H1 (cell line): ENCODE results near the gene RPGR. TPM values are rescaled to one million over a fixed set of nuclear protein-coding genes. Genes with fewer than 3 reads are reported as not detected.

Source experiments
- CTCF ChIA-PET: fragments of 300-600 bp; sonication (Branson Sonifier 250); formaldehyde crosslinking; loops from one replicate; lab custom pipeline; 2021; ENCODE audit not compliant: partially characterized antibody; lab: Charles Lee
- POLR2A ChIA-PET: fragments of 300-600 bp; sonication (Branson Sonifier 250); formaldehyde crosslinking; loops from one replicate; lab custom pipeline; 2021; ENCODE audit warnings: inconsistent platforms; ENCODE audit not compliant: partially characterized antibody; lab: Charles Lee
- DNase-seq, 2 experiments: peaks; one replicate each; pipeline versions ENCODE4 v3.0.0 to v3.0.0-alpha.2; 2010 to 2022; ENCODE audit warnings: low spot score in 2 of 2, low read depth in 1 of 2, mixed read lengths in 1 of 2
- FAIRE-seq: peaks from 2 replicates; lab custom pipeline; 2011; peaks lifted over from hg19 to GRCh38; lab: Jason Lieb, UNC
- H2AFZ ChIP-seq: 2 replicates; pipeline ENCODE4 v1.8.1; 2012; ENCODE audit warnings: low read length, inconsistent platforms
- H2AK5ac ChIP-seq: 2 replicates; pipeline ENCODE4 v1.6.1; 2013; ENCODE audit warnings: low read depth, low read length
- H2BK120ac ChIP-seq: replicated peaks from 2 replicates; pipeline ENCODE3; 2013; ENCODE audit warnings: low read depth, low read length, inconsistent platforms
- H2BK12ac ChIP-seq: 2 replicates; pipeline ENCODE4 v1.6.1; 2013; ENCODE audit warnings: low read depth, low read length
- H2BK15ac ChIP-seq: 2 replicates; pipeline ENCODE4 v1.6.1; 2013; ENCODE audit warnings: low read length
- H2BK20ac ChIP-seq: 2 replicates; pipeline ENCODE4 v1.6.1; 2013; ENCODE audit warnings: low read length
- H2BK5ac ChIP-seq: 2 replicates; pipeline ENCODE4 v1.6.1; 2013; ENCODE audit warnings: low read depth, low read length
- H3K14ac ChIP-seq: 2 replicates; pipeline ENCODE4 v1.6.1; 2013; ENCODE audit warnings: inconsistent platforms; ENCODE audit not compliant: insufficient read length
- H3K18ac ChIP-seq: 2 replicates; pipeline ENCODE4 v1.6.1; 2013; ENCODE audit warnings: low read length; ENCODE audit errors: extremely low read depth
- H3K23ac ChIP-seq: 2 replicates; pipeline ENCODE4 v1.6.1; 2013; ENCODE audit warnings: inconsistent platforms; ENCODE audit not compliant: insufficient read length
- H3K23me2 ChIP-seq: 2 replicates; pipeline ENCODE4 v1.6.1; 2013; ENCODE audit warnings: low read depth, low read length
- H3K27ac ChIP-seq: 2 replicates; pipeline ENCODE4 v1.6.1; 2011; ENCODE audit warnings: low read depth, low read length, inconsistent platforms
- H3K27me3 ChIP-seq, 4 experiments: replicated peaks in 1 of 4; 1 replicate in 1 of 4; 2 replicates in 3 of 4; pipeline versions ENCODE4 v1.6.1 to v1.8.1; 2011 to 2013; ENCODE audit warnings: low read length in 3 of 4, mild to moderate bottlenecking in 3 of 4, inconsistent platforms in 2 of 4, mixed read lengths in 2 of 4, moderate library complexity in 1 of 4; ENCODE audit not compliant: control insufficient read depth in 3 of 4, insufficient read depth in 3 of 4; ENCODE audit errors: extremely low read depth in 1 of 4
- H3K36me3 ChIP-seq, 4 experiments: 2 replicates each; pipeline versions ENCODE4 v1.6.1 to v1.8.1; 2011 to 2013; ENCODE audit warnings: mild to moderate bottlenecking in 4 of 4, low read length in 3 of 4, moderate library complexity in 2 of 4, control low read depth in 1 of 4, inconsistent platforms in 1 of 4; ENCODE audit not compliant: insufficient read depth in 4 of 4, control insufficient read depth in 2 of 4
- H3K4ac ChIP-seq: replicated peaks from 2 replicates; pipeline ENCODE3; 2013; ENCODE audit warnings: low read length, low read depth, mixed read lengths, inconsistent platforms; ENCODE audit not compliant: insufficient read length
- H3K4me1 ChIP-seq, 4 experiments: replicated peaks in 1 of 4; 1 replicate in 1 of 4; 2 replicates in 3 of 4; pipeline versions ENCODE4 v1.6.1 to v1.8.1; 2011 to 2013; ENCODE audit warnings: low read length in 3 of 4, inconsistent platforms in 2 of 4, mixed read lengths in 1 of 4; ENCODE audit not compliant: insufficient read depth in 4 of 4, control insufficient read depth in 3 of 4
- H3K4me2 ChIP-seq, 2 experiments: 2 replicates each; pipeline versions ENCODE4 v1.6.1 to v1.8.1; 2011 to 2013; ENCODE audit warnings: low read depth in 2 of 2, low read length in 2 of 2, control low read depth in 1 of 2, inconsistent platforms in 1 of 2, mild to moderate bottlenecking in 1 of 2; ENCODE audit not compliant: insufficient read depth in 1 of 2
- H3K4me3 ChIP-seq, 4 experiments: fragments of 200-600, 300-600 bp in 1 of 4; sonication (generic), shearing (Covaris generic), sonication (Bioruptor Twin) in 1 of 4; 2 replicates each; pipeline versions ENCODE4 v1.5.1 to v1.8.1; 2011 to 2016; ENCODE audit warnings: low read length in 4 of 4, low read depth in 3 of 4, control low read depth in 2 of 4, inconsistent platforms in 2 of 4, mild to moderate bottlenecking in 2 of 4, mixed read lengths in 1 of 4, moderate library complexity in 1 of 4; ENCODE audit not compliant: insufficient read depth in 2 of 4; ENCODE audit errors: extremely low read depth in 1 of 4
- H3K56ac ChIP-seq: replicated peaks from 2 replicates; pipeline ENCODE3; 2013; ENCODE audit warnings: low read depth, mild to moderate bottlenecking, mixed read lengths, low read length, inconsistent platforms; ENCODE audit not compliant: insufficient read length
- H3K79me1 ChIP-seq: 2 replicates; pipeline ENCODE4 v1.6.1; 2013; ENCODE audit warnings: low read depth, low read length, control low read depth
- H3K79me2 ChIP-seq, 2 experiments: 2 replicates each; pipeline versions ENCODE4 v1.6.1 to v1.8.1; 2012 to 2013; ENCODE audit warnings: low read length in 2 of 2, mild to moderate bottlenecking in 2 of 2, inconsistent platforms in 1 of 2; ENCODE audit not compliant: insufficient read depth in 2 of 2, control insufficient read depth in 1 of 2
- H3K9ac ChIP-seq, 4 experiments: replicated peaks in 1 of 4; 1 replicate in 1 of 4; 2 replicates in 3 of 4; pipeline versions ENCODE4 v1.6.1 to v1.8.1; 2011 to 2013; ENCODE audit warnings: low read depth in 3 of 4, low read length in 3 of 4, control low read depth in 2 of 4, mild to moderate bottlenecking in 2 of 4, moderate library complexity in 2 of 4, inconsistent platforms in 1 of 4; ENCODE audit errors: extremely low read depth in 1 of 4
- H3K9me3 ChIP-seq, 2 experiments: 2 replicates each; pipeline versions ENCODE4 v1.6.1 to v1.8.1; 2012 to 2013; ENCODE audit warnings: mild to moderate bottlenecking in 2 of 2, moderate library complexity in 2 of 2, control low read depth in 1 of 2, inconsistent platforms in 1 of 2, low read depth in 1 of 2, low read length in 1 of 2, mixed read lengths in 1 of 2; ENCODE audit not compliant: insufficient read depth in 2 of 2
- H4K20me1 ChIP-seq, 2 experiments: replicated peaks in 1 of 2; 2 replicates each; pipeline versions ENCODE3 to v1.8.1; 2011 to 2013; ENCODE audit warnings: inconsistent platforms in 2 of 2, low read length in 2 of 2, mild to moderate bottlenecking in 1 of 2; ENCODE audit not compliant: insufficient read depth in 2 of 2, control insufficient read depth in 1 of 2
- H4K5ac ChIP-seq: 2 replicates; pipeline ENCODE4 v1.6.1; 2013; ENCODE audit warnings: low read length, low read depth, mixed read lengths, inconsistent platforms; ENCODE audit not compliant: insufficient read length
- H4K8ac ChIP-seq: 2 replicates; pipeline ENCODE4 v1.8.0; 2013; ENCODE audit warnings: mild to moderate bottlenecking, moderate library complexity, low read length, inconsistent platforms; ENCODE audit not compliant: insufficient read depth; ENCODE audit errors: extremely low read depth
- H4K91ac ChIP-seq: replicated peaks from 2 replicates; pipeline ENCODE3; 2013; ENCODE audit warnings: low read length, mixed read lengths, inconsistent platforms; ENCODE audit not compliant: insufficient read length
- CEBPB ChIP-seq: IDR thresholded peaks from 2 replicates; pipeline ENCODE4 v1.6.1; 2012; ENCODE audit warnings: low read depth, low read length
- CHD2 ChIP-seq: IDR thresholded peaks from 2 replicates; pipeline ENCODE4 v1.6.1; 2012; ENCODE audit warnings: low read length, improper control_type of control experiment
- EP300 ChIP-seq, 2 experiments: IDR thresholded peaks; 1 replicate in 1 of 2; 2 replicates in 1 of 2; pipeline ENCODE4 v1.6.1; 2011 to 2012; ENCODE audit warnings: low read depth in 2 of 2, low read length in 2 of 2, mild to moderate bottlenecking in 2 of 2, borderline replicate concordance in 1 of 2, inconsistent platforms in 1 of 2, moderate library complexity in 1 of 2
- HDAC2 ChIP-seq, 2 experiments: fragments of 300-600 bp in 1 of 2; sonication (generic) in 1 of 2; IDR thresholded peaks; 2 replicates each; pipeline ENCODE4 v1.6.1; 2011 to 2012; ENCODE audit warnings: low read depth in 2 of 2, low read length in 2 of 2, mild to moderate bottlenecking in 2 of 2, moderate library complexity in 2 of 2, borderline replicate concordance in 1 of 2, inconsistent platforms in 1 of 2
- KDM5A ChIP-seq: fragments of 200-600 bp; IDR thresholded peaks from 2 replicates; pipeline ENCODE4 v1.7.1; 2012; ENCODE audit warnings: mild to moderate bottlenecking, low read length, inconsistent platforms, mixed read lengths
- NANOG ChIP-seq: IDR thresholded peaks from 2 replicates; pipeline ENCODE4 v1.6.1; 2011; ENCODE audit warnings: low read length, low read depth, mild to moderate bottlenecking, inconsistent platforms; ENCODE audit not compliant: insufficient read depth, poor library complexity, severe bottlenecking
- POLR2AphosphoS5 ChIP-seq: IDR thresholded peaks from 2 replicates; pipeline ENCODE4 v1.6.1; 2011; ENCODE audit warnings: low read depth, low read length
- RNF2 ChIP-seq: fragments of 200-900, 300-1000 bp; sonication (generic); IDR thresholded peaks from 2 replicates; pipeline ENCODE4 v1.7.1; 2016; ENCODE audit warnings: borderline replicate concordance, low read depth, mild to moderate bottlenecking, antibody characterized with exemption, low read length; ENCODE audit not compliant: poor library complexity, severe bottlenecking; ENCODE audit errors: missing control alignments
- SP1 ChIP-seq: IDR thresholded peaks from 2 replicates; pipeline ENCODE4 v1.6.1; 2011; ENCODE audit warnings: low read depth, low read length
- SP4 ChIP-seq: IDR thresholded peaks from 2 replicates; pipeline ENCODE4 v1.6.1; 2012; ENCODE audit warnings: low read length, inconsistent platforms
- TCF12 ChIP-seq: IDR thresholded peaks from 2 replicates; pipeline ENCODE4 v1.6.1; 2011; ENCODE audit warnings: low read depth, mild to moderate bottlenecking, low read length
- WGBS, 2 experiments: shearing (Covaris generic) in 1 of 2; methylation state at CpG; one replicate each; pipeline versions ENCODE4 v1.1.6 to v1.1.7; 2013 to 2015; ENCODE audit warnings: low lambda C conversion rate in 2 of 2, mixed read lengths in 2 of 2, inconsistent platforms in 1 of 2, low coverage in 1 of 2, missing lambda C conversion rate in 1 of 2; ENCODE audit not compliant: insufficient replicate concordance in 2 of 2, insufficient coverage in 1 of 2, insufficient read length in 1 of 2; ENCODE audit errors: extremely low coverage in 1 of 2, missing lambda C conversion rate in 1 of 2; 5-methylcytosine and 5-hydroxymethylcytosine counted together
- polyA plus RNA-seq, 7 experiments: library from polyadenylated mRNA; depleted of rRNA in 3 of 7; stranded (reverse) in 5 of 7; unstranded in 2 of 7; fragments of >200 nt in 5 of 7; fragments of 200-250 nt in 2 of 7; gene quantifications; 1 replicate in 5 of 7; 2 replicates in 1 of 7; 4 replicates in 1 of 7; pipeline versions ENCODE4 v1.2.1 to v1.2.3, GENCODE V29; 2011 to 2013; ENCODE audit warnings: missing spikeins in 2 of 7, mixed read lengths in 2 of 7
- total RNA-seq: library from RNA; stranded (reverse); fragmentation: NEBNext Ultra II Directional; extraction: Animal tissue kit (Norgen Biotek cat#: 25700); gene quantifications from 2 replicates; pipeline ENCODE4 v1.2.1, GENCODE V29; 2021

Gene RPGR
- total and polyA plus RNA-seq, 2 of the 8 experiments (the other 6 are each of a cell fraction or from before 2014, with no cell fraction given), result 1.6 to 10.0 TPM

- H3K27ac ChIP-seq, result no peak within 1 kb of the TSS
- FAIRE-seq, result no peak
- DNase-seq, result peak in 1 of 2 experiments; percentile 54
- POLR2A ChIA-PET, result interaction anchor here (1.6 kb wide), 1 partner anchor 12 kb away, joined by 3 read pairs; no protein-coding TSS in a partner anchor
- H4K20me1 ChIP-seq, result no peaks in the 10 kb centered on the region
- H4K91ac ChIP-seq, result no peak within 1 kb of the TSS
- no peaks in the 10 kb centered on the region for H3K36me3 ChIP-seq
- no peaks in the 10 kb centered on the region for H3K79me2 ChIP-seq
- WGBS, 2 experiments, result 11% methylated on average over 38 of the region's 76 CpGs; no CpG with 5 or more reads in 1 of the 2 experiments
- no peak within 1 kb of the TSS for H3K4ac ChIP-seq
- no peak within 1 kb of the TSS for H2BK20ac ChIP-seq
- no peak within 1 kb of the TSS for H4K5ac ChIP-seq
- H3K23ac ChIP-seq, result no peak within 1 kb of the TSS
- no peak within 1 kb of the TSS for H2AK5ac ChIP-seq
- H3K4me2 ChIP-seq, result peak within 1 kb of the TSS; percentile 79 to 89
- no peak within 1 kb of the TSS for H2BK5ac ChIP-seq
- no peaks in the 10 kb centered on the region for H3K79me1 ChIP-seq
- H2BK15ac ChIP-seq, result no peak within 1 kb of the TSS
- peaks cover 10% of the 10 kb centered on the region; the same call in 1 of the 2 replicates for H3K23me2 ChIP-seq
- H3K18ac ChIP-seq, result no peak within 1 kb of the TSS
- H4K8ac ChIP-seq, result no peak within 1 kb of the TSS
- no peak within 1 kb of the TSS for H2BK12ac ChIP-seq
- H2AFZ ChIP-seq, result peak within 1 kb of the TSS; percentile 32; the same call in 1 of the 2 replicates
- CTCF ChIA-PET, result interaction anchor here (0.9 to 2.6 kb wide), 6 partner anchors 15 to 437 kb away, joined by 3 to 6 read pairs (median 4); partner anchors contain the start of gene RPGR
- H3K4me3 ChIP-seq, result peak within 1 kb of the TSS; percentile 45 to 65 (median 54)
- H3K9ac ChIP-seq, result peak within 1 kb of the TSS in 2 of 4 experiments; percentile 18 to 28; a peak in 3 of 7 replicates
- H3K56ac ChIP-seq, result no peak within 1 kb of the TSS
- no peak within 1 kb of the TSS for H3K14ac ChIP-seq
- no peaks in the 10 kb centered on the region for H3K4me1 ChIP-seq
- peaks cover 6 to 16% (median 14%) of the 10 kb centered on the region in 4 experiments for H3K27me3 ChIP-seq
- no peaks in the 10 kb centered on the region for H3K9me3 ChIP-seq
- no peak within 1 kb of the TSS for H2BK120ac ChIP-seq
- no peak for TF ChIP-seq NANOG
- no peak for TF ChIP-seq SP1
- TF ChIP-seq POLR2AphosphoS5, result no peak
- no peak for TF ChIP-seq EP300 (IDR thresholded peaks at IDR 0.05; ENCODE audit: borderline replicate concordance in 1 of 2, low read depth in 2 of 2, low read length in 2 of 2)
- peak; percentile 17 for TF ChIP-seq RNF2
- TF ChIP-seq CEBPB, result no peak
- no peak for TF ChIP-seq SP4
- TF ChIP-seq KDM5A, result no peak
- no peak for TF ChIP-seq HDAC2 (IDR thresholded peaks at IDR 0.05; ENCODE audit: borderline replicate concordance in 1 of 2, low read depth in 2 of 2, low read length in 2 of 2)
- TF ChIP-seq CHD2, result no peak
- TF ChIP-seq TCF12, result no peak
Observed at GRCh38 chrX:38220415-38221390, 106.6 kb downstream of the RPGR start, which contains the start of gene SRPX. Gene SRPX, minus strand, starts transcription at chrX:38220871. Its CDS starts 79 bp downstream, at chrX:38220792.
